ENCODE results near the gene PARK7.
A peak's percentile ranks its signal among the peaks of the same experiment; 100 is the strongest.
"Not testable (repeated sequence)": the region's sequence is repeated elsewhere in the genome, so short reads cannot be mapped to it uniquely, and the experiment has no call there.

The PARK7 gene

DNA sequence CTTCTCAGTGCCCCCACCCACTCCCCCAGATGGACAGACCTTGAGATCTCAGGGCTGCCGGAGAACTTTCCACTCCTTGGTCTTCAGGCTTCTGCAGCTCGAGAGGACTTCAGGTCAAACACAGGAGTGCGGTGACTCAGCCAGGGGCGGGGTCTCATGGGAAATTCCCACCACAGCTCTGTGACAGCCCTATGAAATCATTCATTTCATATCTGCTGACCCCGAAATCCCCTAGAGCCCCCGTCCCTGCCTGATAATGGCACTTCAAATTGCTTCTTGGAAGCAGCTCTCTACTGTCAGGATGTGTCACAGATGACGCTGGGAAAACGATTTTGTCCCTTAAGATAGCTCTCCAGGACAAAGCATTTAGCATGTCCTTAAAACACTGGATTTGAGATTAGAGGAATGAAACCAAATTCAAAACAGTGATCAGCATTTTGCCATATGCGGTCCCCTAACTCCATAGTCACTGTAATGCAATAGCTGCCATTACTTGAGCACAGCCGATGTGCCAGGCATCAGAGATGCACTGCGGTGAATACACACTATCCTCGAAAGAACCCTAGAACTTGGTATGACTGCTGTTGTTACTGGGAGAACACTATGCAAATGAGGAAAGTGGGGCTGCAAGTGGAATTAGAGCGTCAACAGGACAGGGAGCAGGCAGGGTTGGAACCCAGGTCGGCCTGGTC is 20.6 kb upstream of the PARK7 start, which contains the start of gene TNFRSF9:
TNFRSF9 (minus strand) TSS at position 95 of the 692 bp plus-strand sequence. CDS start 845 bp downstream, outside the sequence.
- in situ Hi-C loops (cut with HindIII; ENCODE audit: low pct_ligation_motif_present, low sequenced_read_pairs), result no loop called here
- TF ChIP-seq CTCF (IDR thresholded peaks at IDR 0.05; ENCODE audit: low read depth, low read length, missing control alignments), result no peak
- H3K27ac ChIP-seq, result no peak within 1 kb of the TSS

GRCh38 chr1:7941437-7941793 is 20.1 kb upstream of the PARK7 start:
- no peak for TF ChIP-seq CTCF (IDR thresholded peaks at IDR 0.05; ENCODE audit: low read depth, low read length, missing control alignments)
- in situ Hi-C loops (cut with HindIII; ENCODE audit: low pct_ligation_motif_present, low sequenced_read_pairs), result no loop called here
- Histone ChIP-seq H3K27me3 (replicated peaks) (no peaks in the 10 kb centered on the region), H3K36me3 (replicated peaks) (no peaks in the 10 kb centered on the region), H3K4me3 (ENCODE audit: low read depth, low read length) (no peak overlapping the region), H3K27ac (no peak overlapping the region)
- peak; percentile 28 for DNase-seq

More for the DNA sequence above, 20.6 kb upstream of the PARK7 start, which contains the start of gene TNFRSF9:
- Histone ChIP-seq H3K36me3 (replicated peaks) (no peaks in the 10 kb centered on the region), H3K27me3 (replicated peaks) (no peaks in the 10 kb centered on the region), H3K4me3 (ENCODE audit: low read depth, low read length) (no peak within 1 kb of the TSS)
- DNase-seq, result peak; percentile 82

GRCh38 chr1:7942214-7942921 is 19.1 kb upstream of the PARK7 start:
- no peak overlapping the region for H3K27ac ChIP-seq
- no peaks in the 10 kb centered on the region for H3K36me3 ChIP-seq (replicated peaks)
- DNase-seq, result peak; percentile 44
- in situ Hi-C loops (cut with HindIII; ENCODE audit: low pct_ligation_motif_present, low sequenced_read_pairs), result no loop called here
- no peaks in the 10 kb centered on the region for H3K27me3 ChIP-seq (replicated peaks)
- TF ChIP-seq CTCF (IDR thresholded peaks at IDR 0.05; ENCODE audit: low read depth, low read length, missing control alignments), result peak; percentile 73
- peak overlapping the region; percentile 31 for H3K4me3 ChIP-seq (ENCODE audit: low read depth, low read length)

- Histone ChIP-seq H3K27me3 (replicated peaks) (no peaks in the 10 kb centered on the region), H3K4me3 (ENCODE audit: low read depth, low read length) (no peak overlapping the region), H3K36me3 (replicated peaks) (no peaks in the 10 kb centered on the region), H3K27ac (no peak overlapping the region)
- no peak for DNase-seq
- no peak for TF ChIP-seq CTCF (IDR thresholded peaks at IDR 0.05; ENCODE audit: low read depth, low read length, missing control alignments)
- in situ Hi-C loops (cut with HindIII; ENCODE audit: low pct_ligation_motif_present, low sequenced_read_pairs), result no loop called here
These were observed 18.3 kb upstream of the PARK7 start for GRCh38 chr1:7943251-7943650.

GRCh38 chr1:7948960-7949359 is 12.6 kb upstream of the PARK7 start:
- in situ Hi-C loops (cut with HindIII; ENCODE audit: low pct_ligation_motif_present, low sequenced_read_pairs), result no loop called here
- H3K27me3 ChIP-seq (replicated peaks), result no peaks in the 10 kb centered on the region

DNA sequence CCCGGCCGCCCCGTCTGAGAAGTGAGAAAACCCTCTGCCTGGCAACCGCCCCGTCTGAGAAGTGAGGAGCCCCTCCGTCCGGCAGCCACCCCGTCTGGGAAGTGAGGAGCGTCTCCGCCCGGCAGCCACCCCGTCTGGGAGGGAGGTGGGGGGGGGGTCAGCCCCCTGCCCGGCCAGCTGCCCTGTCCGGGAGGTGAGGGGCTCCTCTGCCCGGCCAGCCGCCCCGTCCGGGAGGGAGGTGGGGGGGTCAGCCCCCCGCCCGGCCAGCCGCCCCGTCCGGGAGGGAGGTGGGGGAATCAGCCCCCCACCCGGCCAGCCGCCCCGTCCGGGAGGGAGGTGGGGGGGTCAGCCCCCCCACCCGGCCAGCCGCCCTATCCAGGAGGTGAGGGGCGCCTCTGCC is 8.7 kb upstream of the PARK7 start:
- H3K4me3 ChIP-seq (ENCODE audit: low read depth, low read length); DNase-seq; H3K36me3 ChIP-seq (replicated peaks); in situ Hi-C loops (cut with HindIII; ENCODE audit: low pct_ligation_motif_present, low sequenced_read_pairs); H3K27ac ChIP-seq; H3K27me3 ChIP-seq (replicated peaks): not testable (repeated sequence)

More at GRCh38 chr1:7948960-7949359, 12.6 kb upstream of the PARK7 start:
- peak; percentile 64 for DNase-seq
- Histone ChIP-seq H3K27ac (no peak overlapping the region), H3K4me3 (ENCODE audit: low read depth, low read length) (no peak overlapping the region), H3K36me3 (replicated peaks) (no peaks in the 10 kb centered on the region)
- TF ChIP-seq CTCF (IDR thresholded peaks at IDR 0.05; ENCODE audit: low read depth, low read length, missing control alignments), result no peak

All from brain microvascular endothelial cell (primary cell).